Testis (tissue), 2 donors: ENCODE measurements around the gene FMOD.

Source experiments
- CTCF ChIP-seq, 3 experiments: fragments of 450-650 bp in 2 of 3; fragments of 200-600 bp in 1 of 3; sonication (generic) in 1 of 3; IDR thresholded peaks; one replicate each; pipeline ENCODE4 v1.5.1; 2016 to 2019; ENCODE audit warnings: antibody characterized with exemption in 3 of 3, mild to moderate bottlenecking in 2 of 3, moderate library complexity in 1 of 3
- POLR2A ChIP-seq: fragments of 450-650 bp; IDR thresholded peaks from one replicate; pipeline ENCODE4 v1.6.1; 2017; ENCODE audit warnings: antibody characterized with exemption, mild to moderate bottlenecking, moderate library complexity

GRCh38 chr1:203308328-203308922, 42.5 kb downstream of the FMOD start:
- TF ChIP-seq POLR2A (no peak), CTCF (IDR thresholded peaks at IDR 0.05) (no peak)
